ENCODE data around the gene IFITM10. TPM values are rescaled to one million over a fixed set of nuclear protein-coding genes. Genes with fewer than 3 reads are reported as not detected.

The IFITM10 gene
- total and polyA plus RNA-seq, 2 experiments from 2014 or later: 0.89 to 1.4 TPM

GRCh38 chr11:1760351-1761109 lies 10.1 kb upstream of the IFITM10 start:
- H3K9me2 ChIP-seq (replicated peaks; ENCODE audit: insufficient read depth): no peaks in the 10 kb centered on the region
- H3K27me3 ChIP-seq: no peaks in the 10 kb centered on the region
- H3K27ac ChIP-seq: no peak overlapping the region
- H3K4me3 ChIP-seq: no peak overlapping the region
- no peaks in the 10 kb centered on the region for H3K36me3 ChIP-seq (replicated peaks; ENCODE audit: insufficient read depth, low read depth)
- H3K4me2 ChIP-seq: peak overlapping the region; percentile 37
- no peak overlapping the region for H2AFZ ChIP-seq
- H3K79me2 ChIP-seq: peaks cover 24% of the 10 kb centered on the region
- H3K4me1 ChIP-seq (ENCODE audit: insufficient read depth): peaks cover 12% of the 10 kb centered on the region
- no peaks in the 10 kb centered on the region for H3K9me3 ChIP-seq (ENCODE audit: low read depth)
- no peak for DNase-seq (ENCODE audit: low spot score)
- H4K20me1 ChIP-seq (ENCODE audit: insufficient read depth, poor library complexity, severe bottlenecking): peaks cover 6% of the 10 kb centered on the region
- 86% methylated on average over 21 of the region's 23 CpGs for WGBS (ENCODE audit: low lambda C conversion rate, missing lambda C conversion rate)
- TF ChIP-seq EZH2 (IDR thresholded peaks at IDR 0.05; ENCODE audit: borderline replicate concordance): no peak
- no peak for TF ChIP-seq EZH2phosphoT487 (IDR thresholded peaks at IDR 0.05; ENCODE audit: low read depth, severe bottlenecking, unreplicated experiment)
- no peak for TF ChIP-seq CTCF (IDR thresholded peaks at IDR 0.05; ENCODE audit: poor library complexity)

- Histone ChIP-seq H3K79me2 (peaks cover 24% of the 10 kb centered on the region), H3K27me3 (no peaks in the 10 kb centered on the region), H3K4me2 (no peak overlapping the region), H3K9me2 (replicated peaks; ENCODE audit: insufficient read depth) (no peaks in the 10 kb centered on the region), H3K4me3 (no peak overlapping the region), H4K20me1 (ENCODE audit: insufficient read depth, poor library complexity, severe bottlenecking) (peaks cover 6% of the 10 kb centered on the region), H2AFZ (no peak overlapping the region), H3K9me3 (ENCODE audit: low read depth) (no peaks in the 10 kb centered on the region), H3K36me3 (replicated peaks; ENCODE audit: insufficient read depth, low read depth) (no peaks in the 10 kb centered on the region), H3K4me1 (ENCODE audit: insufficient read depth) (peaks cover 12% of the 10 kb centered on the region), H3K27ac (no peak overlapping the region)
- no peak for DNase-seq (ENCODE audit: low spot score)
- no peak for TF ChIP-seq EZH2 (IDR thresholded peaks at IDR 0.05; ENCODE audit: borderline replicate concordance)
- no peak for TF ChIP-seq CTCF (IDR thresholded peaks at IDR 0.05; ENCODE audit: poor library complexity)
- TF ChIP-seq EZH2phosphoT487 (IDR thresholded peaks at IDR 0.05; ENCODE audit: low read depth, severe bottlenecking, unreplicated experiment): no peak
- 97% methylated on average over 5 of the region's 5 CpGs for WGBS (ENCODE audit: low lambda C conversion rate, missing lambda C conversion rate)
Measured at GRCh38 chr11:1759851-1760220, 9.4 kb upstream of the IFITM10 start.

- H3K9me3 ChIP-seq (ENCODE audit: low read depth): no peaks in the 10 kb centered on the region
- peaks cover 9% of the 10 kb centered on the region for H3K4me1 ChIP-seq (ENCODE audit: insufficient read depth)
- no peak overlapping the region for H3K27ac ChIP-seq
- H2AFZ ChIP-seq: no peak overlapping the region
- no peak overlapping the region for H3K4me3 ChIP-seq
- H4K20me1 ChIP-seq (ENCODE audit: insufficient read depth, poor library complexity, severe bottlenecking): peaks cover 6% of the 10 kb centered on the region
- DNase-seq (ENCODE audit: low spot score): no peak
- no peaks in the 10 kb centered on the region for H3K36me3 ChIP-seq (replicated peaks; ENCODE audit: insufficient read depth, low read depth)
- TF ChIP-seq EZH2 (IDR thresholded peaks at IDR 0.05; ENCODE audit: borderline replicate concordance) (no peak), CTCF (IDR thresholded peaks at IDR 0.05; ENCODE audit: poor library complexity) (no peak), EZH2phosphoT487 (IDR thresholded peaks at IDR 0.05; ENCODE audit: low read depth, severe bottlenecking, unreplicated experiment) (no peak)
- no peaks in the 10 kb centered on the region for H3K9me2 ChIP-seq (replicated peaks; ENCODE audit: insufficient read depth)
- H3K4me2 ChIP-seq: no peak overlapping the region
- peaks cover 24% of the 10 kb centered on the region for H3K79me2 ChIP-seq
- 97% methylated on average over 20 of the region's 23 CpGs for WGBS (ENCODE audit: low lambda C conversion rate, missing lambda C conversion rate)
- no peaks in the 10 kb centered on the region for H3K27me3 ChIP-seq
Measured at GRCh38 chr11:1759151-1759850, 8.9 kb upstream of the IFITM10 start.
